Panc1 (cell line): ENCODE measurements around the gene PPM1L. TPM values are rescaled to one million over a fixed set of nuclear protein-coding genes. Genes with fewer than 3 reads are reported as not detected.

Experiments
- ATAC-seq: fragments of 200-7000 bp; cut with Tn5 transposase; 2 replicates; pipeline ENCODE4 v1.9.1; 2020; ENCODE audit warnings: mild to moderate bottlenecking, moderate library complexity
- BruUV-seq: library from RNA; stranded (reverse); fragments of 400-500 nt; replicated peaks from 2 replicates; lab custom pipeline; 2021; lab: Mats Ljungman, UMichigan
- CTCF ChIA-PET: fragments of 300-600 bp; sonication (Branson Sonifier 250); formaldehyde crosslinking; loops from one replicate; lab custom pipeline; 2022; ENCODE audit warnings: antibody characterized with exemption; lab: Charles Lee
- POLR2A ChIA-PET: fragments of 300-600 bp; sonication (Branson Sonifier 250); formaldehyde crosslinking; loops from one replicate; lab custom pipeline; 2022; ENCODE audit warnings: antibody characterized with exemption; lab: Charles Lee
- DNase-seq: peaks from one replicate; pipeline ENCODE4 v3.0.0-alpha.2; 2010; ENCODE audit warnings: low read depth, low spot score
- H3K27ac ChIP-seq: 2 replicates; pipeline ENCODE4 v1.5.1; 2011; ENCODE audit warnings: mild to moderate bottlenecking, low read length, inconsistent platforms
- H3K27me3 ChIP-seq: fragments of 200-500 bp; sonication (Bioruptor generic); 2 replicates; pipeline ENCODE4 v1.6.0; 2014; ENCODE audit warnings: low read length, inconsistent platforms; ENCODE audit not compliant: control insufficient read depth, insufficient read depth
- H3K36me3 ChIP-seq: fragments of 200-500 bp; sonication (Bioruptor generic); 2 replicates; pipeline ENCODE4 v1.5.1; 2014; ENCODE audit warnings: inconsistent platforms, mild to moderate bottlenecking, low read length, moderate library complexity; ENCODE audit not compliant: control insufficient read depth, insufficient read depth
- H3K4me1 ChIP-seq: 2 replicates; pipeline ENCODE4 v1.5.1; 2011; ENCODE audit warnings: inconsistent platforms, mild to moderate bottlenecking, low read length, moderate library complexity; ENCODE audit not compliant: control insufficient read depth, insufficient read depth
- H3K4me3 ChIP-seq, 2 experiments: 2 replicates each; pipeline ENCODE4 v1.5.1; 2011 to 2012; ENCODE audit warnings: low read depth in 2 of 2, low read length in 2 of 2, mild to moderate bottlenecking in 2 of 2, inconsistent platforms in 1 of 2, moderate library complexity in 1 of 2
- H3K9me3 ChIP-seq: fragments of 200-500 bp; sonication (Bioruptor generic); 2 replicates; pipeline ENCODE4 v1.5.1; 2014; ENCODE audit warnings: low read depth, mild to moderate bottlenecking, inconsistent platforms, low read length, moderate library complexity; ENCODE audit not compliant: control insufficient read depth, insufficient read depth
- POLR2AphosphoS5 ChIP-seq: IDR thresholded peaks from 2 replicates; pipeline ENCODE4 v1.6.1; 2012; ENCODE audit warnings: mild to moderate bottlenecking, low read depth, low read length, moderate library complexity
- SIN3A ChIP-seq: IDR thresholded peaks from 2 replicates; pipeline ENCODE4 v1.6.1; 2012; ENCODE audit warnings: low read depth, mild to moderate bottlenecking, low read length, moderate library complexity, borderline replicate concordance; ENCODE audit not compliant: insufficient read depth
- TCF7L2 ChIP-seq: IDR thresholded peaks from 2 replicates; pipeline ENCODE4 v1.6.1; 2011; ENCODE audit warnings: mild to moderate bottlenecking, low read depth, low read length, inconsistent platforms
- in situ Hi-C: cut with HindIII; loops from 2 replicates; pipeline ENCODE4 v1.10.0; 2016; ENCODE audit warnings: low sequenced_read_pairs, low pct_unique_long_range_greater_than_20kb
- intact Hi-C: fragments of 100-400 bp; cut with micrococcal nuclease; formaldehyde crosslinking; loops from one replicate; pipeline ENCODE4 v1.10.0; 2022; ENCODE audit not compliant: unreplicated experiment
- total RNA-seq: library from RNA; stranded (reverse); gene quantifications from one replicate; pipeline ENCODE4 v1.2.1, GENCODE V29; 2021; ENCODE audit not compliant: unreplicated experiment
- TF ChIP-seq, protein P1 (sequence below): fragments of 450-650 bp; IDR thresholded peaks from 2 replicates; pipeline ENCODE4 v1.5.1; 2017; ENCODE audit warnings: mild to moderate bottlenecking
- TF ChIP-seq, protein P2 (sequence below), 2 experiments: IDR thresholded peaks; 2 replicates each; pipeline ENCODE4 v1.6.1; 2011 to 2012; ENCODE audit warnings: low read depth in 2 of 2, control low read depth in 1 of 2, low read length in 1 of 2, mild to moderate bottlenecking in 1 of 2, moderate library complexity in 1 of 2; ENCODE audit not compliant: insufficient read depth in 1 of 2

Gene PPM1L
- total RNA-seq, 1 experiment from 2014 or later, result 23.8 TPM

DNA sequence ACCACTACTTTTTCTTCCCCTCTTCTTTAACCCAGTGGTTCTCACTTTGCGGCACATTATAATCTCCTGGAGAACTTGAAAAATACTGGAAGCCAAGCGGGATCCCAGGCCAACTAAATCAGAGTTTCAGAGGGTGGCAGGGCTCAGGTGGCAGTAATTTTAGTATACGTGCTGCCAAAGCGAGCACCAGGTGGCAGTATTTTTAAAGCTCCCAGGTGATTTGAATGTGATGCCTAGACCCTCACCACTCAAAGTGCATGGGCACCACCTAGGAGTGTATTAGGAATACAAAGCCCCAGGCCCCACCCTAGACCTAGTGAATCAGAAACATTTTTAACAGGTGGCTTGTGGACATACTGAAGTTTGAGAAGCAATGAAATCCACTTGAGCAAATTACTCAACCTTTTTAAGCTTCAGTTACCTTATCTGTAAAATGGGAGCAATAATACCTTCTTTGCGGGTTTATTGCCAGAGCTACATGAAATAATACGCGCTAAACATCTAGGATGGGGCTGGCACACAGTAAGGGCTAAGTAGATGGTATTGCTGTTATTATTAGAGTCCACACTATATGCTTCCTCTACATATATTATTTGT lies 340.8 kb downstream of the PPM1L start:
- Histone ChIP-seq H3K27ac (no peak overlapping the region), H3K9me3 (no peaks in the 10 kb centered on the region), H3K27me3 (no peaks in the 10 kb centered on the region), H3K36me3 (no peaks in the 10 kb centered on the region), H3K4me3 (no peak overlapping the region), H3K4me1 (no peaks in the 10 kb centered on the region)
- BruUV-seq, result no TSS peak
- POLR2A ChIA-PET, result no interaction called here
- no peak for TF ChIP-seq SIN3A
- no peak for TF ChIP-seq TCF7L2
- TF ChIP-seq, protein P1, sequence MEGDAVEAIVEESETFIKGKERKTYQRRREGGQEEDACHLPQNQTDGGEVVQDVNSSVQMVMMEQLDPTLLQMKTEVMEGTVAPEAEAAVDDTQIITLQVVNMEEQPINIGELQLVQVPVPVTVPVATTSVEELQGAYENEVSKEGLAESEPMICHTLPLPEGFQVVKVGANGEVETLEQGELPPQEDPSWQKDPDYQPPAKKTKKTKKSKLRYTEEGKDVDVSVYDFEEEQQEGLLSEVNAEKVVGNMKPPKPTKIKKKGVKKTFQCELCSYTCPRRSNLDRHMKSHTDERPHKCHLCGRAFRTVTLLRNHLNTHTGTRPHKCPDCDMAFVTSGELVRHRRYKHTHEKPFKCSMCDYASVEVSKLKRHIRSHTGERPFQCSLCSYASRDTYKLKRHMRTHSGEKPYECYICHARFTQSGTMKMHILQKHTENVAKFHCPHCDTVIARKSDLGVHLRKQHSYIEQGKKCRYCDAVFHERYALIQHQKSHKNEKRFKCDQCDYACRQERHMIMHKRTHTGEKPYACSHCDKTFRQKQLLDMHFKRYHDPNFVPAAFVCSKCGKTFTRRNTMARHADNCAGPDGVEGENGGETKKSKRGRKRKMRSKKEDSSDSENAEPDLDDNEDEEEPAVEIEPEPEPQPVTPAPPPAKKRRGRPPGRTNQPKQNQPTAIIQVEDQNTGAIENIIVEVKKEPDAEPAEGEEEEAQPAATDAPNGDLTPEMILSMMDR, result peak; percentile 81
- TF ChIP-seq, protein P2, sequence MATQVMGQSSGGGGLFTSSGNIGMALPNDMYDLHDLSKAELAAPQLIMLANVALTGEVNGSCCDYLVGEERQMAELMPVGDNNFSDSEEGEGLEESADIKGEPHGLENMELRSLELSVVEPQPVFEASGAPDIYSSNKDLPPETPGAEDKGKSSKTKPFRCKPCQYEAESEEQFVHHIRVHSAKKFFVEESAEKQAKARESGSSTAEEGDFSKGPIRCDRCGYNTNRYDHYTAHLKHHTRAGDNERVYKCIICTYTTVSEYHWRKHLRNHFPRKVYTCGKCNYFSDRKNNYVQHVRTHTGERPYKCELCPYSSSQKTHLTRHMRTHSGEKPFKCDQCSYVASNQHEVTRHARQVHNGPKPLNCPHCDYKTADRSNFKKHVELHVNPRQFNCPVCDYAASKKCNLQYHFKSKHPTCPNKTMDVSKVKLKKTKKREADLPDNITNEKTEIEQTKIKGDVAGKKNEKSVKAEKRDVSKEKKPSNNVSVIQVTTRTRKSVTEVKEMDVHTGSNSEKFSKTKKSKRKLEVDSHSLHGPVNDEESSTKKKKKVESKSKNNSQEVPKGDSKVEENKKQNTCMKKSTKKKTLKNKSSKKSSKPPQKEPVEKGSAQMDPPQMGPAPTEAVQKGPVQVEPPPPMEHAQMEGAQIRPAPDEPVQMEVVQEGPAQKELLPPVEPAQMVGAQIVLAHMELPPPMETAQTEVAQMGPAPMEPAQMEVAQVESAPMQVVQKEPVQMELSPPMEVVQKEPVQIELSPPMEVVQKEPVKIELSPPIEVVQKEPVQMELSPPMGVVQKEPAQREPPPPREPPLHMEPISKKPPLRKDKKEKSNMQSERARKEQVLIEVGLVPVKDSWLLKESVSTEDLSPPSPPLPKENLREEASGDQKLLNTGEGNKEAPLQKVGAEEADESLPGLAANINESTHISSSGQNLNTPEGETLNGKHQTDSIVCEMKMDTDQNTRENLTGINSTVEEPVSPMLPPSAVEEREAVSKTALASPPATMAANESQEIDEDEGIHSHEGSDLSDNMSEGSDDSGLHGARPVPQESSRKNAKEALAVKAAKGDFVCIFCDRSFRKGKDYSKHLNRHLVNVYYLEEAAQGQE (IDR thresholded peaks at IDR 0.05; ENCODE audit: insufficient read depth in 1 of 2, low read depth in 2 of 2, low read length in 1 of 2), result no peak
- intact Hi-C loops, result loop anchor here (2.0 to 5.0 kb wide), 2 partner anchors 76 to 325 kb away; no protein-coding TSS in a partner anchor
- ATAC-seq (peak; percentile 82), DNase-seq (no peak)
- CTCF ChIA-PET, result interaction anchor here (0.5 to 1.0 kb wide), 3 partner anchors 27 to 474 kb away, joined by 3 to 6 read pairs (median 4); no protein-coding TSS in a partner anchor
- in situ Hi-C loops, result no loop called here

DNA sequence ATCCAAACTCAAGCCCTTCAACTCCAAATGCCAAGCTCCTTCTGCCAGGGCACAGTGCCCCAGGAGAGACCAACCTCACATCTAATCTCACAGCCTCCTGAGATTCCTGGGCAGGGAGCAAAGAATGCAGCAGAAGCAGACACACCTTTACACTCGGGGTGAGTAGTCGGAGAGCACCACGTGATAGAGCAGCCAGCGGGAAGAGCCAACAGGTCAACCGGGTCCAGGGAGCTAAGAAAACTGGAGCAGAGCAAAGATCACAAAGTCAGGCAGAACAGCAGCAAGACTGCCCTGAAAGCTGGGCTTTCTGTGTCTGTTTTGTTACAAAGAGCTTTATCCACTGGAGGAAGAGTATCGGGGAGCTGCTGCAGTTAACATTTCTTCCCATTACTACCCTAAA lies 345.0 kb downstream of the PPM1L start:
- Histone ChIP-seq H3K27me3 (no peaks in the 10 kb centered on the region), H3K4me1 (peaks cover 6% of the 10 kb centered on the region), H3K9me3 (no peaks in the 10 kb centered on the region), H3K27ac (no peak overlapping the region), H3K36me3 (no peaks in the 10 kb centered on the region), H3K4me3 (no peak overlapping the region)
- ATAC-seq (no peak), DNase-seq (no peak)
- ChIA-PET CTCF (no interaction called here), POLR2A (no interaction called here)
- no TSS peak for BruUV-seq
- TF ChIP-seq TCF7L2 (no peak), POLR2AphosphoS5 (no peak), SIN3A (no peak)
- TF ChIP-seq, protein P1, result no peak
- TF ChIP-seq, protein P2 (IDR thresholded peaks at IDR 0.05; ENCODE audit: insufficient read depth in 1 of 2, low read depth in 2 of 2, low read length in 1 of 2), result no peak
- in situ Hi-C loops (no loop called here), intact Hi-C loops (no loop called here)
